Cortex of kidney (tissue), 1 donor: Measurements from ENCODE around the gene TOB2.

Experiments
- DNase-seq: peaks from one replicate; lab custom pipeline; 2025; lab: John Stamatoyannopoulos, UW

The TOB2 gene

DNA sequence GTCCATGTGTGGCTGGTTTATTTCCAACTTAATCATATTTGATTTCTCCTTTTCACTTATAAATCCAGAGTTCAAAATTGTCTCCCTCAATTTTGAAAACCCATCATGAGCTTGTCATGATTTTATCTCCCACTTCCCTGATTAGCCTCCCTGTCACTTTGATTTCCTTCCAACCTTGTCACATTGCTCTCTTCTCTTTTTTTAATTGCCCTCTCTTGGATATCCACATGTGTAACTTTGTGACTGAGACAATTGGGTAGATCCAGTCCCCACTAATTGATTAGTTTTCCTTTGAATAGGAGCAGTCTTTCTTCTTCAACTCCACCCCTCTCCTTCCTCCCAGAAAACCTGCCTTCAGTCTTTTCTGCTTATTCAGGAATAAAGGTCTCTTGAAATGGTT is 62.5 kb downstream of the TOB2 start:
- DNase-seq: no peak
